SK-N-SH (cell line): ENCODE results near the gene BACE2. TPM values are rescaled to one million over a fixed set of nuclear protein-coding genes. Genes with fewer than 3 reads are reported as not detected.

Source experiments
- CTCF ChIA-PET: fragments of 300-600, 350-600 bp; formaldehyde crosslinking; extraction: SDS; loops from one replicate; lab custom pipeline; 2021; lab: Yijun Ruan, JAX
- POLR2A ChIA-PET: fragments of 350-600 bp; sonication (Branson Sonifier 250); formaldehyde crosslinking; extraction: SDS; loops from one replicate; lab custom pipeline; 2020; ENCODE audit warnings: antibody characterized with exemption, inconsistent platforms; lab: Yijun Ruan, JAX
- DNase-seq: peaks from one replicate; pipeline ENCODE4 v3.0.0; 2012
- H2AFZ ChIP-seq: fragments of 200-600 bp; sonication (generic); 2 replicates; pipeline ENCODE4 v1.8.1; 2016; ENCODE audit warnings: antibody characterized with exemption, mild to moderate bottlenecking, low read depth
- H3F3A ChIP-seq: fragments of 200-600 bp; sonication (generic); replicated peaks from 2 replicates; pipeline ENCODE3; 2016; ENCODE audit warnings: antibody characterized with exemption, mild to moderate bottlenecking; ENCODE audit not compliant: insufficient read depth
- H3K27ac ChIP-seq, 2 experiments: fragments of 200-500 bp in 1 of 2; fragments of 200-600 bp in 1 of 2; sonication (Bioruptor generic) in 1 of 2; sonication (generic), shearing (Covaris generic) in 1 of 2; 2 replicates each; pipeline versions ENCODE4 v1.5.1 to v1.6.1; 2014 to 2016; ENCODE audit warnings: low read depth in 2 of 2, inconsistent platforms in 1 of 2, low read length in 1 of 2, mild to moderate bottlenecking in 1 of 2, mixed read lengths in 1 of 2
- H3K27me3 ChIP-seq: fragments of 200-600 bp; sonication (generic), shearing (Covaris generic); 2 replicates; pipeline ENCODE4 v1.6.1; 2016; ENCODE audit warnings: mixed run types; ENCODE audit not compliant: insufficient read depth
- H3K36me3 ChIP-seq, 2 experiments: fragments of 200-500 bp in 1 of 2; fragments of 200-600 bp in 1 of 2; sonication (Bioruptor generic) in 1 of 2; sonication (generic) in 1 of 2; replicated peaks in 1 of 2; 2 replicates each; pipeline versions ENCODE3 to v1.5.1; 2014 to 2016; ENCODE audit warnings: low read length in 1 of 2, mild to moderate bottlenecking in 1 of 2; ENCODE audit not compliant: insufficient read depth in 2 of 2, control insufficient read depth in 1 of 2
- H3K4me1 ChIP-seq, 2 experiments: fragments of 200-500 bp in 1 of 2; fragments of 200-600 bp in 1 of 2; sonication (Bioruptor generic) in 1 of 2; sonication (generic), shearing (Covaris generic) in 1 of 2; 2 replicates each; pipeline versions ENCODE4 v1.5.1 to v1.6.1; 2014 to 2016; ENCODE audit warnings: low read depth in 1 of 2, low read length in 1 of 2, mixed run types in 1 of 2; ENCODE audit not compliant: insufficient read depth in 2 of 2, control insufficient read depth in 1 of 2
- H3K4me2 ChIP-seq: fragments of 200-600 bp; sonication (generic), shearing (Covaris generic); 2 replicates; pipeline ENCODE4 v1.6.1; 2017; ENCODE audit warnings: mixed run types
- H3K4me3 ChIP-seq, 2 experiments: fragments of 200-500 bp in 1 of 2; fragments of 200-600 bp in 1 of 2; sonication (Bioruptor generic) in 1 of 2; sonication (generic), shearing (Covaris generic) in 1 of 2; 2 replicates each; pipeline versions ENCODE4 v1.5.1 to v1.8.1; 2014 to 2016; ENCODE audit warnings: low read depth in 2 of 2, inconsistent platforms in 1 of 2, low read length in 1 of 2, mild to moderate bottlenecking in 1 of 2, mixed read lengths in 1 of 2, moderate library complexity in 1 of 2
- H3K79me2 ChIP-seq: fragments of 200-600 bp; sonication (generic); 2 replicates; pipeline ENCODE4 v1.8.1; 2017; ENCODE audit warnings: mild to moderate bottlenecking; ENCODE audit not compliant: insufficient read depth
- H3K9ac ChIP-seq: fragments of 200-600 bp; sonication (generic); 2 replicates; pipeline ENCODE4 v1.6.1; 2017; ENCODE audit warnings: mixed run types
- H3K9me2 ChIP-seq: fragments of 200-600 bp; sonication (generic); 2 replicates; pipeline ENCODE4 v1.6.1; 2017; ENCODE audit warnings: mixed run types
- H3K9me3 ChIP-seq: fragments of 200-600 bp; sonication (generic); 2 replicates; pipeline ENCODE4 v1.6.1; 2017; ENCODE audit warnings: mixed run types, mild to moderate bottlenecking, moderate library complexity
- H4K20me1 ChIP-seq: fragments of 200-600 bp; sonication (generic); 2 replicates; pipeline ENCODE4 v1.6.1; 2017; ENCODE audit warnings: mild to moderate bottlenecking, mixed run types; ENCODE audit not compliant: insufficient read depth
- CHD2 ChIP-seq: fragments of 150-350 bp; IDR thresholded peaks from 2 replicates; pipeline ENCODE4 v1.6.1; 2018; ENCODE audit warnings: low read length; ENCODE audit not compliant: partially characterized antibody
- CTCF ChIP-seq: fragments of 200-600 bp; sonication (generic); IDR thresholded peaks from 2 replicates; pipeline ENCODE4 v1.6.1; 2017; ENCODE audit warnings: antibody characterized with exemption, mild to moderate bottlenecking, moderate library complexity
- ELF1 ChIP-seq: IDR thresholded peaks from 2 replicates; pipeline ENCODE4 v1.4.0; 2012
- EP300 ChIP-seq, 2 experiments: IDR thresholded peaks; 2 replicates each; pipeline versions ENCODE4 v1.4.0 to v1.6.1; 2012; ENCODE audit warnings: borderline replicate concordance in 1 of 2, low read depth in 1 of 2, low read length in 1 of 2
- FOXJ3 ChIP-seq: sonication (generic); formaldehyde crosslinking; IDR thresholded peaks from 2 replicates; pipeline ENCODE4 v1.5.1; 2020; ENCODE audit warnings: mild to moderate bottlenecking, missing genetic modification reagents
- GABPA ChIP-seq: IDR thresholded peaks from 2 replicates; pipeline ENCODE4 v1.4.0; 2012; ENCODE audit warnings: low read depth, mild to moderate bottlenecking
- JUND ChIP-seq: IDR thresholded peaks from 2 replicates; pipeline ENCODE4 v1.4.0; 2012
- POLR2AphosphoS5 ChIP-seq: IDR thresholded peaks from 2 replicates; pipeline ENCODE4 v1.6.1; 2012; ENCODE audit warnings: low read depth, low read length
- REST ChIP-seq: IDR thresholded peaks from 2 replicates; pipeline ENCODE4 v1.6.1; 2012; ENCODE audit warnings: mild to moderate bottlenecking, low read depth, low read length, moderate library complexity
- TAF1 ChIP-seq: IDR thresholded peaks from 2 replicates; pipeline ENCODE4 v1.6.1; 2012; ENCODE audit warnings: low read depth, mild to moderate bottlenecking, low read length, moderate library complexity, borderline replicate concordance
- YY1 ChIP-seq: IDR thresholded peaks from 2 replicates; pipeline ENCODE4 v1.4.0; 2012; ENCODE audit warnings: low read depth, mild to moderate bottlenecking
- WGBS: methylation state at CpG from one replicate; pipeline ENCODE4 v1.1.6; 2017; ENCODE audit warnings: low lambda C conversion rate; 5-methylcytosine and 5-hydroxymethylcytosine counted together
- polyA plus RNA-seq, 3 experiments: library from polyadenylated mRNA; depleted of rRNA; stranded (reverse); fragments of >200 nt; gene quantifications; 2 replicates each; pipeline ENCODE4 v1.2.3, GENCODE V29; 2012
- TF ChIP-seq, protein P1 (sequence below): IDR thresholded peaks from 2 replicates; pipeline ENCODE4 v1.4.0; 2012; ENCODE audit warnings: low read depth, borderline replicate concordance

BACE2 gene
- polyA plus RNA-seq, 1 of the 3 experiments (the other 2 are of a cell fraction): 23.4 TPM

DNA sequence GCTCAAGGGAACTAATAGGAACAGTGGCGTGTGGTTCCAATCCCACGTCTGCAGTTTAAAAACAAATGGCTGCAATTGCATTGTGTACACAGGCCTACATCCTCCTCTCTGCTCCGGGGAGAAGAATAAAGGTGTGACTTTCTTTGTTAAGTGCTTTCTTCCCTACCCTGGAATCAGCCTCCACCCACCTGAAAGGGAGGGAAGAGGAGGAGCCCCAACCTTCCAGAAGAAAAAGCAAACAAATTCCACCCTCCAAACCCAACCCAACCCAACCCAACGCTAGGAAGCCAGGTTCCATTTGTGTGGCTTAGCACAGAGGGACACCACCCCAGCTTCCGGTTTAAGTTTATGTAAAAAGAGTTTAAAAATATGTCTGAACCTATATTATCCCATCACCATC is 11.8 kb upstream of the BACE2 start:
- no peaks in the 10 kb centered on the region for H3K9me2 ChIP-seq
- no peak overlapping the region for H3K4me2 ChIP-seq
- H3K4me1 ChIP-seq: no peaks in the 10 kb centered on the region
- CTCF ChIA-PET: interaction anchor here (1.8 kb wide), 1 partner anchor 8 kb away, joined by 4 read pairs; no protein-coding TSS in a partner anchor
- no peaks in the 10 kb centered on the region for H3F3A ChIP-seq
- H3K27me3 ChIP-seq: 0 out of 2 replicates have a peak, but pooled peaks cover 9% of the 10 kb centered on the region
- no peaks in the 10 kb centered on the region for H3K79me2 ChIP-seq
- WGBS: 48% methylated on average over 5 of the region's 5 CpGs
- H3K4me3 ChIP-seq: no peak overlapping the region
- POLR2A ChIA-PET: no interaction called here
- H3K27ac ChIP-seq: no peak overlapping the region
- H2AFZ ChIP-seq: no peak overlapping the region
- no peaks in the 10 kb centered on the region for H4K20me1 ChIP-seq
- no peaks in the 10 kb centered on the region for H3K36me3 ChIP-seq
- TF ChIP-seq CHD2: no peak
- TF ChIP-seq, protein P1, sequence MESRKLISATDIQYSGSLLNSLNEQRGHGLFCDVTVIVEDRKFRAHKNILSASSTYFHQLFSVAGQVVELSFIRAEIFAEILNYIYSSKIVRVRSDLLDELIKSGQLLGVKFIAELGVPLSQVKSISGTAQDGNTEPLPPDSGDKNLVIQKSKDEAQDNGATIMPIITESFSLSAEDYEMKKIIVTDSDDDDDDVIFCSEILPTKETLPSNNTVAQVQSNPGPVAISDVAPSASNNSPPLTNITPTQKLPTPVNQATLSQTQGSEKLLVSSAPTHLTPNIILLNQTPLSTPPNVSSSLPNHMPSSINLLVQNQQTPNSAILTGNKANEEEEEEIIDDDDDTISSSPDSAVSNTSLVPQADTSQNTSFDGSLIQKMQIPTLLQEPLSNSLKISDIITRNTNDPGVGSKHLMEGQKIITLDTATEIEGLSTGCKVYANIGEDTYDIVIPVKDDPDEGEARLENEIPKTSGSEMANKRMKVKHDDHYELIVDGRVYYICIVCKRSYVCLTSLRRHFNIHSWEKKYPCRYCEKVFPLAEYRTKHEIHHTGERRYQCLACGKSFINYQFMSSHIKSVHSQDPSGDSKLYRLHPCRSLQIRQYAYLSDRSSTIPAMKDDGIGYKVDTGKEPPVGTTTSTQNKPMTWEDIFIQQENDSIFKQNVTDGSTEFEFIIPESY: no peak
- TF ChIP-seq CTCF: no peak
- TF ChIP-seq JUND: no peak
- no peak for TF ChIP-seq TAF1
- no peak for TF ChIP-seq FOXJ3 (CRISPR knock-in tag)
- TF ChIP-seq GABPA: no peak
- no peak for TF ChIP-seq REST
- no peak for TF ChIP-seq YY1
- TF ChIP-seq ELF1: no peak
- no peak for TF ChIP-seq EP300 (IDR thresholded peaks at IDR 0.05; ENCODE audit: borderline replicate concordance in 1 of 2, low read depth in 1 of 2, low read length in 1 of 2)
- TF ChIP-seq POLR2AphosphoS5: no peak
- H3K9me3 ChIP-seq: no peaks in the 10 kb centered on the region
- no peak for DNase-seq
- no peak overlapping the region for H3K9ac ChIP-seq
